ENCODE results near the gene HGF. TPM values are rescaled to one million over a fixed set of nuclear protein-coding genes. Genes with fewer than 3 reads are reported as not detected.

Gene HGF
- total and polyA plus RNA-seq, 4 donors: 3.1 to 25.5 (median 12.3) TPM

DNA sequence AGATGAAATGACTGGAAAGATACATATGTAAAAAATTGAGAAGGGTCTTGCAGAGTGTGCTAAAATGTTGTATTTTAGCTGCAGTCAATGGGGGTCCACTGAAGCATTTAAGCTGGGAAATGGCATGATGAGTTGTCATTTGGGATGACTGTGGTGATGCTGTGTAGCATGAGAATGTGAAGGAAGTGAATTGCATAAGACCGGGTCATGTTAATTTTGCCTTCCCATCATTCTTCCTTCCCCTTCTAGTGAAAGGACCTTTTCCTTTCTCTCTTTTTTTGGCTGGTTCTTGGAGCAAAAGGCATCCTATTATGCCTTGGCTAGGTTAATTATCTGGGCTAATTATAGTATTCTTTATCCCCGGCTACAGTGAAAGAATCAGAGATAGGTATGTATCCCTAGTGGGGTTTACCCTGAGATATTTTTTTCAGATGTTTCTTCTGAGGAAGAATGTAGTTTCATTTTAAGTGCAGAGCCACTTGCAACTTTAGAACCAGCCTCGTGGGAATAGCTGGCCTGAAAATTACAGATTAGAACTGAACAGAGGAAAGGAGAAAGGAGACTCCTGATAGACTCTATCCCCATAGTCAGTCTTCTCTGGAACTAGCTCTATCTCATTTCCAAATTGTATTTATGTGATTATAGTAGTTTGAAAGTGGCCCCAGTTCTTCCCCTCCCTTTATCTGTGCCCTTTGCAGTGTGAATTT lies 93.6 kb downstream of the HGF start:
- no peak for DNase-seq
- no peaks in the 10 kb centered on the region for H3K27me3 ChIP-seq (ENCODE audit: control insufficient read depth in 3 of 3, insufficient read depth in 3 of 3, low read length in 2 of 3)
- H3K9me3 ChIP-seq (ENCODE audit: control insufficient read depth in 4 of 4, insufficient read depth in 3 of 4, low read length in 3 of 4): no peaks in the 10 kb centered on the region
- H3K4me1 ChIP-seq (ENCODE audit: control insufficient read depth in 5 of 5, insufficient read depth in 5 of 5, low read length in 5 of 5): peaks cover 0 to 10% (median 0%) of the 10 kb centered on the region in 5 donors
- ATAC-seq (ENCODE audit: insufficient read depth, low FRiP score): no peak
- TF ChIP-seq, protein P1, sequence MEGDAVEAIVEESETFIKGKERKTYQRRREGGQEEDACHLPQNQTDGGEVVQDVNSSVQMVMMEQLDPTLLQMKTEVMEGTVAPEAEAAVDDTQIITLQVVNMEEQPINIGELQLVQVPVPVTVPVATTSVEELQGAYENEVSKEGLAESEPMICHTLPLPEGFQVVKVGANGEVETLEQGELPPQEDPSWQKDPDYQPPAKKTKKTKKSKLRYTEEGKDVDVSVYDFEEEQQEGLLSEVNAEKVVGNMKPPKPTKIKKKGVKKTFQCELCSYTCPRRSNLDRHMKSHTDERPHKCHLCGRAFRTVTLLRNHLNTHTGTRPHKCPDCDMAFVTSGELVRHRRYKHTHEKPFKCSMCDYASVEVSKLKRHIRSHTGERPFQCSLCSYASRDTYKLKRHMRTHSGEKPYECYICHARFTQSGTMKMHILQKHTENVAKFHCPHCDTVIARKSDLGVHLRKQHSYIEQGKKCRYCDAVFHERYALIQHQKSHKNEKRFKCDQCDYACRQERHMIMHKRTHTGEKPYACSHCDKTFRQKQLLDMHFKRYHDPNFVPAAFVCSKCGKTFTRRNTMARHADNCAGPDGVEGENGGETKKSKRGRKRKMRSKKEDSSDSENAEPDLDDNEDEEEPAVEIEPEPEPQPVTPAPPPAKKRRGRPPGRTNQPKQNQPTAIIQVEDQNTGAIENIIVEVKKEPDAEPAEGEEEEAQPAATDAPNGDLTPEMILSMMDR (IDR thresholded peaks at IDR 0.05; ENCODE audit: control extremely low read depth, extremely low read depth): no peak
- H3K9ac ChIP-seq (ENCODE audit: insufficient read depth in 1 of 2, low read length in 2 of 2): no peak overlapping the region
- peak overlapping the region in 1 of 2 donors; percentile 33 for H3K27ac ChIP-seq (ENCODE audit: low read depth in 1 of 2, low read length in 1 of 2)
- no peak overlapping the region for H3K4me3 ChIP-seq
- WGBS, 2 donors: 53% methylated on average over 3 of the region's 3 CpGs
- H3K36me3 ChIP-seq (ENCODE audit: control insufficient read depth in 4 of 4, insufficient read depth in 4 of 4, low read length in 4 of 4): no peaks in the 10 kb centered on the region

DNA sequence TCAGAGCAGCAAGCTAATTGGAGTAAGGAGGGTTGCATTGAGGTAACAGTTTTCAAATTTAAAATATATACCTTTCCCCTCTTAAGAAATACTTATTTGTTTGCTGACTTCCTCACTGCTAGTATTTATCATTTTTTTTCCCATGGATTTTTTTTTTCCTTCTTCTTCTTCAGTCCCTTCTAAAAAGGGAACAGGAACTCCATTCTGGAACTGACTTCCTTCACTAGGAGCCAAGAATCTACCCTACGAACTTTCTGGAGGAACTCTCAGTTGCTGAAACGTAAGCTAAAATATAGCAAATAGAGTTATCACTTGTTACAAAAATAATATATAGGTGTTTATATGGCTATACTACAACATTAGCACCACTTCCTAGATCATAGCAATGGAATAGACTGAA lies 95.4 kb downstream of the HGF start:
- no peak for ATAC-seq (ENCODE audit: insufficient read depth, low FRiP score)
- no peak overlapping the region for H3K9ac ChIP-seq (ENCODE audit: insufficient read depth in 1 of 2, low read length in 2 of 2)
- no peaks in the 10 kb centered on the region for H3K36me3 ChIP-seq (ENCODE audit: control insufficient read depth in 4 of 4, insufficient read depth in 4 of 4, low read length in 4 of 4)
- H3K27ac ChIP-seq (ENCODE audit: low read depth in 1 of 2, low read length in 1 of 2): no peak overlapping the region
- no peak overlapping the region for H3K4me3 ChIP-seq
- no peak for DNase-seq
- H3K4me1 ChIP-seq (ENCODE audit: control insufficient read depth in 5 of 5, insufficient read depth in 5 of 5, low read length in 5 of 5): no peaks in the 10 kb centered on the region
- TF ChIP-seq, protein P1 (IDR thresholded peaks at IDR 0.05; ENCODE audit: control extremely low read depth, extremely low read depth): no peak
- no peaks in the 10 kb centered on the region for H3K27me3 ChIP-seq (ENCODE audit: control insufficient read depth in 3 of 3, insufficient read depth in 3 of 3, low read length in 2 of 3)
- no peaks in the 10 kb centered on the region for H3K9me3 ChIP-seq (ENCODE audit: control insufficient read depth in 4 of 4, insufficient read depth in 3 of 4, low read length in 3 of 4)
- WGBS, 2 donors: 33 to 35% methylated on average over 2 of the region's 2 CpGs

DNA sequence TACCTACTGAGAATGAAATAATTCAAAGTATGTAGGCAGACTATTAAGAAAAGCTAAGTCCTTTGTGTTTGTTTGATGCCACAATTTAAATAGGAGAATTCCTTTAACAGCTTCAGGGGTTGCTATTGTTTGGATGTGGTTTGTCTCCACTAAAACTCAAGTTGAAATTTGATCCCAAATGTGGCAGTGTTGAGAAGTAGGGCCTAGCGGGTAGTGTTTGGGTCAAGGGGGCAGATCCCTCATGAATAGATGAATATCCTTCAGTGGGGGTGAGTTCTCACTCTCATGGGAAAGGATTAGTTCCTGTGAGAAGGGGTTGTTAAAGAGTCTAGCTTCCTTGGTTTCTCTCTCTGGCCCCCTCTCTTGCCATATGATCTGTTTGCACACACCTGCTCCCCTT lies 97.0 kb downstream of the HGF start:
- Histone ChIP-seq H3K4me3 (no peak overlapping the region), H3K36me3 (ENCODE audit: control insufficient read depth in 4 of 4, insufficient read depth in 4 of 4, low read length in 4 of 4) (no peaks in the 10 kb centered on the region), H3K27me3 (ENCODE audit: control insufficient read depth in 3 of 3, insufficient read depth in 3 of 3, low read length in 2 of 3) (no peaks in the 10 kb centered on the region), H3K9me3 (ENCODE audit: control insufficient read depth in 4 of 4, insufficient read depth in 3 of 4, low read length in 3 of 4) (no peaks in the 10 kb centered on the region), H3K9ac (ENCODE audit: insufficient read depth in 1 of 2, low read length in 2 of 2) (no peak overlapping the region), H3K4me1 (ENCODE audit: control insufficient read depth in 5 of 5, insufficient read depth in 5 of 5, low read length in 5 of 5) (no peaks in the 10 kb centered on the region), H3K27ac (ENCODE audit: low read depth in 1 of 2, low read length in 1 of 2) (no peak overlapping the region)
- WGBS, 2 donors: 88 to 96% methylated on average over 1 of the region's 1 CpG
- DNase-seq (no peak), ATAC-seq (ENCODE audit: insufficient read depth, low FRiP score) (no peak)
- TF ChIP-seq, protein P1 (IDR thresholded peaks at IDR 0.05; ENCODE audit: control extremely low read depth, extremely low read depth): no peak

Data from lung (tissue), 12 donors.